ENCODE results near the gene SLC7A11. TPM values are rescaled to one million over a fixed set of nuclear protein-coding genes. Genes with fewer than 3 reads are reported as not detected.

SLC7A11 gene
- total RNA-seq, 8 experiments from 2014 or later: 2.1 to 97.0 (median 5.0) TPM

DNA sequence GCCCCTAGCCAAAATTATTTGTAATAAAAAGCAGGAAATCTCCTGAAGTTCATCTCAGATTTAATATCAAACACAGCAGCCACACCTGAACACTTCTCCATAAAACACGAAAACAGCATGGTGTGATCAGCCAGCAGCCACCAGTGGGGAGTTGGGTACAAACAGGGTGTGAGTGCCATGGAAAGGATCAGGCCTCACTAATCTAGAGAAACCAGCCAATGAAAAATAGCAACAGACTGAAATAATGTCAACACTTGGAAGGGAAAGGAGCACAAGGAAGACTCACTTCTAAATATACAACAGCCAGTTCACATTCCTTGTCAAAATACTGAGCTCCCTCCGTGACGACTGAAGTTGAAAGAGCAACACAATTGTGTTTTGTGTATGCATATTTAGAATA lies 46.0 kb downstream of the SLC7A11 start:
- 49 to 100% (median 93%) methylated on average over 1 to 3 of the region's 3 CpGs; no CpG with 5 or more reads in 1 of the 10 experiments for WGBS, 10 experiments

GRCh38 chr4:138193963-138194362 lies 48.2 kb downstream of the SLC7A11 start:
- Histone ChIP-seq H3K4me1 (replicated peaks in 1 of 2) (no peaks in the 10 kb centered on the region), H3K27ac (no peak overlapping the region), H3K4me3 (no peak overlapping the region)
- in situ Hi-C loops (cut with MboI; ENCODE audit: low pct_unique_long_range_greater_than_20kb in 2 of 9, low sequenced_read_pairs in 9 of 9, unreplicated experiment in 9 of 9): loop anchor here in 2 of 9 experiments (25.0 kb wide), 2 partner anchors 382 to 668 kb away; no protein-coding TSS in a partner anchor
- WGBS, 10 experiments: 89 to 100% (median 100%) methylated on average over 1 of the region's 1 CpG; no CpG with 5 or more reads in 2 of the 10 experiments
- no peak for ATAC-seq (replicated peaks in 6 of 8)

More for the DNA sequence above, 46.0 kb downstream of the SLC7A11 start:
- no peak for ATAC-seq (replicated peaks in 6 of 8)
- Histone ChIP-seq H3K4me3 (no peak overlapping the region), H3K27ac (no peak overlapping the region), H3K4me1 (replicated peaks in 1 of 2) (no peaks in the 10 kb centered on the region)
- in situ Hi-C loops (cut with MboI; ENCODE audit: low pct_unique_long_range_greater_than_20kb in 2 of 9, low sequenced_read_pairs in 9 of 9, unreplicated experiment in 9 of 9): loop anchor here in 2 of 9 experiments (25.0 kb wide), 2 partner anchors 384 to 666 kb away; no protein-coding TSS in a partner anchor

- in situ Hi-C loops (cut with MboI; ENCODE audit: low pct_unique_long_range_greater_than_20kb in 2 of 9, low sequenced_read_pairs in 9 of 9, unreplicated experiment in 9 of 9): loop anchor here in 2 of 9 experiments (25.0 kb wide), 2 partner anchors 380 to 670 kb away; no protein-coding TSS in a partner anchor
- no peak overlapping the region for H3K4me3 ChIP-seq
- WGBS, 10 experiments: 63 to 100% (median 90%) methylated on average over 1 to 2 of the region's 2 CpGs; no CpG with 5 or more reads in 1 of the 10 experiments
- H3K4me1 ChIP-seq (replicated peaks in 1 of 2): no peaks in the 10 kb centered on the region
- no peak overlapping the region for H3K27ac ChIP-seq
- ATAC-seq (replicated peaks in 6 of 8): no peak
Measured at GRCh38 chr4:138192113-138192512, 50.0 kb downstream of the SLC7A11 start.

GRCh38 chr4:138190452-138190858 lies 51.7 kb downstream of the SLC7A11 start:
- Histone ChIP-seq H3K4me3 (no peak overlapping the region), H3K27ac (no peak overlapping the region), H3K4me1 (replicated peaks in 1 of 2) (peaks cover 11 to 14% of the 10 kb centered on the region in 2 donors)
- no peak for ATAC-seq (replicated peaks in 6 of 8)
- in situ Hi-C loops (cut with MboI; ENCODE audit: low pct_unique_long_range_greater_than_20kb in 2 of 9, low sequenced_read_pairs in 9 of 9, unreplicated experiment in 9 of 9): loop anchor here in 2 of 9 experiments (25.0 kb wide), 2 partner anchors 378 to 672 kb away; no protein-coding TSS in a partner anchor
- WGBS, 10 experiments: 52 to 100% (median 89%) methylated on average over 1 to 3 of the region's 3 CpGs

- Histone ChIP-seq H3K27ac (no peak overlapping the region), H3K4me1 (replicated peaks in 1 of 2) (peaks cover 18 to 19% of the 10 kb centered on the region in 2 donors), H3K4me3 (no peak overlapping the region)
- in situ Hi-C loops (cut with MboI; ENCODE audit: low pct_unique_long_range_greater_than_20kb in 2 of 9, low sequenced_read_pairs in 9 of 9, unreplicated experiment in 9 of 9): loop anchor here in 2 of 9 experiments (25.0 kb wide), 2 partner anchors 377 to 673 kb away; no protein-coding TSS in a partner anchor
- ATAC-seq (replicated peaks in 6 of 8): no peak
- WGBS, 10 experiments: 76 to 100% (median 87%) methylated on average over 1 to 4 of the region's 4 CpGs; no CpG with 5 or more reads in 1 of the 10 experiments
Measured at GRCh38 chr4:138189206-138189605, 52.9 kb downstream of the SLC7A11 start.

DNA sequence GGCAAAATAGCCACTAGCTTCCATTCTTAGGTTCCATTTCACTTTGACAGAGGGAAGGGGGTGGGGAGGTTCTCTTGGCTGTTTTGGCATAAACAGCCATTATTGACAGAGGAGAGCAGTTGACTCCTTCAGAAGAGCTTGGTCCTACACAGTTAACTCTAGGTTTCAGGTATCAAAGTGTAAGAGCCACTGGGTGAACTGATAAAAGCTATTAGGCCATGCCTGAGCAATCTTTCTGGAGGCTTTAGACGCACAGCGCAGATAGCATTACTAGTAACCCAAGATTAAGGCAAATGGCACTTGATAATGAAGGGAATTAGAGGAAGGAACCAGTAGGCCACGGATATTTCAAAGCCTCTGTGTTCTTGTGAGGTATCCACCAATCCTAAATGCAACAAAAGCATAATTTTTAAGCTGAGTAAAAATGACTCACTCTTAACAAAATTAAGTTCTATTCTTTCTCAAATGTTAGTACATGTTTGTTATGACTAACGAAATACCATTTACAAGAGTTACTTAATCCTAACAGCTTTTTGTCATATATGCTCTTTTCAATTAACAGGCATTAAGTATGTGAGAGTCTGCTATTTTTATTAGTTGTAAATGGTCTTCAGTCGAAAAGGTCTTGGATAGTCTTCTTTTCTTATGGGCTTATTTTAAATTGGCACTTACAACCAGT lies 53.6 kb downstream of the SLC7A11 start:
- in situ Hi-C loops (cut with MboI; ENCODE audit: low pct_unique_long_range_greater_than_20kb in 2 of 9, low sequenced_read_pairs in 9 of 9, unreplicated experiment in 9 of 9): loop anchor here in 2 of 9 experiments (25.0 kb wide), 2 partner anchors 376 to 674 kb away; no protein-coding TSS in a partner anchor
- no peak overlapping the region for H3K27ac ChIP-seq
- 53 to 100% (median 84%) methylated on average over 2 to 5 of the region's 5 CpGs for WGBS, 10 experiments
- H3K4me3 ChIP-seq: no peak overlapping the region
- no peak for ATAC-seq (replicated peaks in 6 of 8)
- H3K4me1 ChIP-seq (replicated peaks in 1 of 2): peaks cover 18 to 19% of the 10 kb centered on the region in 2 donors

- in situ Hi-C loops (cut with MboI; ENCODE audit: low pct_unique_long_range_greater_than_20kb in 2 of 9, low sequenced_read_pairs in 9 of 9, unreplicated experiment in 9 of 9): loop anchor here in 2 of 9 experiments (25.0 kb wide), 2 partner anchors 374 to 676 kb away; no protein-coding TSS in a partner anchor
- Histone ChIP-seq H3K4me3 (no peak overlapping the region), H3K4me1 (replicated peaks in 1 of 2) (peaks cover 20 to 33% of the 10 kb centered on the region in 2 donors), H3K27ac (peak overlapping the region in 1 of 2 donors; percentile 9)
- WGBS, 10 experiments: 52 to 91% (median 77%) methylated on average over 2 to 12 of the region's 13 CpGs
- ATAC-seq (replicated peaks in 6 of 8): peak in 5 of 8 experiments; percentile 7 to 68 (median 63)
Measured at GRCh38 chr4:138185859-138186645, 56.1 kb downstream of the SLC7A11 start.

- in situ Hi-C loops (cut with MboI; ENCODE audit: low pct_unique_long_range_greater_than_20kb in 2 of 9, low sequenced_read_pairs in 9 of 9, unreplicated experiment in 9 of 9): loop anchor here in 2 of 9 experiments (25.0 kb wide), 2 partner anchors 373 to 677 kb away; no protein-coding TSS in a partner anchor
- H3K4me3 ChIP-seq: no peak overlapping the region
- WGBS, 10 experiments: 13 to 100% (median 68%) methylated on average over 1 of the region's 1 CpG
- H3K27ac ChIP-seq: no peak overlapping the region
- ATAC-seq (replicated peaks in 6 of 8): peak in 1 of 8 experiments; percentile 38
- H3K4me1 ChIP-seq (replicated peaks in 1 of 2): peaks cover 26 to 42% of the 10 kb centered on the region in 2 donors
Measured at GRCh38 chr4:138184886-138185285, 57.3 kb downstream of the SLC7A11 start.

- in situ Hi-C loops (cut with MboI; ENCODE audit: low pct_unique_long_range_greater_than_20kb in 2 of 9, low sequenced_read_pairs in 9 of 9, unreplicated experiment in 9 of 9): loop anchor here in 2 of 9 experiments (25.0 kb wide), 2 partner anchors 371 to 679 kb away; no protein-coding TSS in a partner anchor
- 7 to 97% (median 64%) methylated on average over 3 to 6 of the region's 6 CpGs for WGBS, 10 experiments
- ATAC-seq (replicated peaks in 6 of 8): peak in 3 of 8 experiments; percentile 34 to 54 (median 49)
- no peak overlapping the region for H3K4me3 ChIP-seq
- H3K27ac ChIP-seq: no peak overlapping the region
- peaks cover 26 to 42% of the 10 kb centered on the region in 2 donors for H3K4me1 ChIP-seq (replicated peaks in 1 of 2)
Measured at GRCh38 chr4:138182838-138183426, 59.2 kb downstream of the SLC7A11 start.

GRCh38 chr4:138181287-138181686 lies 60.9 kb downstream of the SLC7A11 start:
- ATAC-seq (replicated peaks in 6 of 8): peak; percentile 50 to 92 (median 80)
- 6 to 46% (median 31%) methylated on average over 1 to 6 of the region's 6 CpGs for WGBS, 10 experiments
- in situ Hi-C loops (cut with MboI; ENCODE audit: low pct_unique_long_range_greater_than_20kb in 2 of 9, low sequenced_read_pairs in 9 of 9, unreplicated experiment in 9 of 9): loop anchor here in 2 of 9 experiments (25.0 kb wide), 2 partner anchors 369 to 681 kb away; no protein-coding TSS in a partner anchor
- H3K27ac ChIP-seq: no peak overlapping the region
- no peak overlapping the region for H3K4me3 ChIP-seq
- peaks cover 23 to 36% of the 10 kb centered on the region in 2 donors for H3K4me1 ChIP-seq (replicated peaks in 1 of 2)

GRCh38 chr4:138178566-138178965 lies 63.6 kb downstream of the SLC7A11 start:
- H3K27ac ChIP-seq: no peak overlapping the region
- ATAC-seq (replicated peaks in 6 of 8): no peak
- H3K4me1 ChIP-seq (replicated peaks in 1 of 2): peaks cover 8 to 35% of the 10 kb centered on the region in 2 donors
- WGBS, 10 experiments: 78 to 100% (median 91%) methylated on average over 3 to 5 of the region's 5 CpGs; no CpG with 5 or more reads in 2 of the 10 experiments
- no peak overlapping the region for H3K4me3 ChIP-seq
- in situ Hi-C loops (cut with MboI; ENCODE audit: low pct_unique_long_range_greater_than_20kb in 2 of 9, low sequenced_read_pairs in 9 of 9, unreplicated experiment in 9 of 9): loop anchor here in 2 of 9 experiments (25.0 kb wide), 2 partner anchors 366 to 684 kb away; no protein-coding TSS in a partner anchor
